ENCODE measurements around the gene MIXL1. TPM values are rescaled to one million over a fixed set of nuclear protein-coding genes. Genes with fewer than 3 reads are reported as not detected.

The MIXL1 gene
- total and polyA plus RNA-seq, 2 of the 13 experiments (the other 11 are each of a cell fraction or from before 2014, with no cell fraction given) = 7.6 to 18.5 TPM

- TF ChIP-seq, protein P1, sequence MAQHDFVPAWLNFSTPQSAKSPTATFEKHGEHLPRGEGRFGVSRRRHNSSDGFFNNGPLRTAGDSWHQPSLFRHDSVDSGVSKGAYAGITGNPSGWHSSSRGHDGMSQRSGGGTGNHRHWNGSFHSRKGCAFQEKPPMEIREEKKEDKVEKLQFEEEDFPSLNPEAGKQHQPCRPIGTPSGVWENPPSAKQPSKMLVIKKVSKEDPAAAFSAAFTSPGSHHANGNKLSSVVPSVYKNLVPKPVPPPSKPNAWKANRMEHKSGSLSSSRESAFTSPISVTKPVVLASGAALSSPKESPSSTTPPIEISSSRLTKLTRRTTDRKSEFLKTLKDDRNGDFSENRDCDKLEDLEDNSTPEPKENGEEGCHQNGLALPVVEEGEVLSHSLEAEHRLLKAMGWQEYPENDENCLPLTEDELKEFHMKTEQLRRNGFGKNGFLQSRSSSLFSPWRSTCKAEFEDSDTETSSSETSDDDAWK (CRISPR knock-in tag; IDR thresholded peaks at IDR 0.05) = no peak
- 0 out of 3 replicates have a peak, but pooled peaks have one; percentile 8 for TF ChIP-seq MXI1 (IDR thresholded peaks at IDR 0.05; ENCODE audit: borderline replicate concordance, low read depth, low read length)
- TF ChIP-seq ZNF552 (CRISPR knock-in tag; IDR thresholded peaks at IDR 0.05; ENCODE audit: borderline replicate concordance) = no peak
- TF ChIP-seq HDAC2 (CRISPR knock-in tag; IDR thresholded peaks at IDR 0.05) = peak; percentile 33
- TF ChIP-seq, protein P2, sequence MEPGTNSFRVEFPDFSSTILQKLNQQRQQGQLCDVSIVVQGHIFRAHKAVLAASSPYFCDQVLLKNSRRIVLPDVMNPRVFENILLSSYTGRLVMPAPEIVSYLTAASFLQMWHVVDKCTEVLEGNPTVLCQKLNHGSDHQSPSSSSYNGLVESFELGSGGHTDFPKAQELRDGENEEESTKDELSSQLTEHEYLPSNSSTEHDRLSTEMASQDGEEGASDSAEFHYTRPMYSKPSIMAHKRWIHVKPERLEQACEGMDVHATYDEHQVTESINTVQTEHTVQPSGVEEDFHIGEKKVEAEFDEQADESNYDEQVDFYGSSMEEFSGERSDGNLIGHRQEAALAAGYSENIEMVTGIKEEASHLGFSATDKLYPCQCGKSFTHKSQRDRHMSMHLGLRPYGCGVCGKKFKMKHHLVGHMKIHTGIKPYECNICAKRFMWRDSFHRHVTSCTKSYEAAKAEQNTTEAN (CRISPR knock-in tag; conservative IDR thresholded peaks at IDR 0.05) = peak; percentile 52; the same call in 1 of the 2 replicates
- peak; percentile 83; the same call in 1 of the 2 replicates for TF ChIP-seq ZNF576 (CRISPR knock-in tag; IDR thresholded peaks at IDR 0.05)
- 0 out of 2 replicates have a peak, but pooled peaks have one; percentile 23 for TF ChIP-seq ZNF749 (CRISPR knock-in tag; IDR thresholded peaks at IDR 0.05; ENCODE audit: borderline replicate concordance)
- TF ChIP-seq MED13 (CRISPR knock-in tag; IDR thresholded peaks at IDR 0.05) = 0 out of 2 replicates have a peak, but pooled peaks have one; percentile 41
- TF ChIP-seq ZC3H13 (CRISPR knock-in tag; IDR thresholded peaks at IDR 0.05) = peak; percentile 58; the same call in 1 of the 2 replicates
- TF ChIP-seq KDM3A (CRISPR knock-in tag; IDR thresholded peaks at IDR 0.05; ENCODE audit: low read depth) = peak; percentile 52; the same call in 1 of the 2 replicates
- peak; percentile 50; the same call in 1 of the 2 replicates for TF ChIP-seq NCOR1 (IDR thresholded peaks at IDR 0.05; ENCODE audit: borderline replicate concordance, low read length)
- TF ChIP-seq ERF (CRISPR knock-in tag; IDR thresholded peaks at IDR 0.05) = 0 out of 2 replicates have a peak, but pooled peaks have one; percentile 21
- TF ChIP-seq ZBTB1 (CRISPR knock-in tag; IDR thresholded peaks at IDR 0.05; ENCODE audit: borderline replicate concordance) = no peak
- TF ChIP-seq, protein P3, sequence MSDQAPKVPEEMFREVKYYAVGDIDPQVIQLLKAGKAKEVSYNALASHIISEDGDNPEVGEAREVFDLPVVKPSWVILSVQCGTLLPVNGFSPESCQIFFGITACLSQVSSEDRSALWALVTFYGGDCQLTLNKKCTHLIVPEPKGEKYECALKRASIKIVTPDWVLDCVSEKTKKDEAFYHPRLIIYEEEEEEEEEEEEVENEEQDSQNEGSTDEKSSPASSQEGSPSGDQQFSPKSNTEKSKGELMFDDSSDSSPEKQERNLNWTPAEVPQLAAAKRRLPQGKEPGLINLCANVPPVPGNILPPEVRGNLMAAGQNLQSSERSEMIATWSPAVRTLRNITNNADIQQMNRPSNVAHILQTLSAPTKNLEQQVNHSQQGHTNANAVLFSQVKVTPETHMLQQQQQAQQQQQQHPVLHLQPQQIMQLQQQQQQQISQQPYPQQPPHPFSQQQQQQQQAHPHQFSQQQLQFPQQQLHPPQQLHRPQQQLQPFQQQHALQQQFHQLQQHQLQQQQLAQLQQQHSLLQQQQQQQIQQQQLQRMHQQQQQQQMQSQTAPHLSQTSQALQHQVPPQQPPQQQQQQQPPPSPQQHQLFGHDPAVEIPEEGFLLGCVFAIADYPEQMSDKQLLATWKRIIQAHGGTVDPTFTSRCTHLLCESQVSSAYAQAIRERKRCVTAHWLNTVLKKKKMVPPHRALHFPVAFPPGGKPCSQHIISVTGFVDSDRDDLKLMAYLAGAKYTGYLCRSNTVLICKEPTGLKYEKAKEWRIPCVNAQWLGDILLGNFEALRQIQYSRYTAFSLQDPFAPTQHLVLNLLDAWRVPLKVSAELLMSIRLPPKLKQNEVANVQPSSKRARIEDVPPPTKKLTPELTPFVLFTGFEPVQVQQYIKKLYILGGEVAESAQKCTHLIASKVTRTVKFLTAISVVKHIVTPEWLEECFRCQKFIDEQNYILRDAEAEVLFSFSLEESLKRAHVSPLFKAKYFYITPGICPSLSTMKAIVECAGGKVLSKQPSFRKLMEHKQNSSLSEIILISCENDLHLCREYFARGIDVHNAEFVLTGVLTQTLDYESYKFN (CRISPR knock-in tag; conservative IDR thresholded peaks at IDR 0.05) = peak; percentile 61
- peak; percentile 86; the same call in 1 of the 2 replicates for TF ChIP-seq YEATS2 (CRISPR knock-in tag; IDR thresholded peaks at IDR 0.05; ENCODE audit: borderline replicate concordance)
- TF ChIP-seq MEIS2 (CRISPR knock-in tag; IDR thresholded peaks at IDR 0.05) = peak; percentile 78
- peak; percentile 64 for TF ChIP-seq DR1 (CRISPR knock-in tag; IDR thresholded peaks at IDR 0.05)
- peak; percentile 77; the same call in 1 of the 2 replicates for TF ChIP-seq ZNF639 (CRISPR knock-in tag; conservative IDR thresholded peaks at IDR 0.05)
- TF ChIP-seq MAZ (IDR thresholded peaks at IDR 0.05; ENCODE audit: borderline replicate concordance, low read depth, low read length) = 0 out of 2 replicates have a peak, but pooled peaks have one; percentile 44
- TF ChIP-seq MAZ (CRISPR knock-in tag; IDR thresholded peaks at IDR 0.05; ENCODE audit: low read depth) = peak; percentile 61
- peak; percentile 52; the same call in 1 of the 2 replicates for TF ChIP-seq RXRA (CRISPR knock-in tag; IDR thresholded peaks at IDR 0.05)
Observed at GRCh38 chr1:226186124-226187018, 37.1 kb upstream of the MIXL1 start, which contains the start of gene ACBD3 (continued).
